Measurements from ENCODE around the gene XRCC4.
"Not testable (repeated sequence)": the region's sequence is repeated elsewhere in the genome, so short reads cannot be mapped to it uniquely, and the experiment has no call there.

The XRCC4 gene

GRCh38 chr5:83192947-83193346, 115.6 kb downstream of the XRCC4 start:
- DNase-seq, result no peak

GRCh38 chr5:83197326-83197967, 120.1 kb downstream of the XRCC4 start:
- no peak for DNase-seq

GRCh38 chr5:83199126-83199525, 121.8 kb downstream of the XRCC4 start:
- DNase-seq, result no peak

GRCh38 chr5:83204651-83205050, 127.3 kb downstream of the XRCC4 start:
- DNase-seq, result no peak

- DNase-seq, result no peak
These were observed 132.6 kb downstream of the XRCC4 start for GRCh38 chr5:83209963-83210362.

DNA sequence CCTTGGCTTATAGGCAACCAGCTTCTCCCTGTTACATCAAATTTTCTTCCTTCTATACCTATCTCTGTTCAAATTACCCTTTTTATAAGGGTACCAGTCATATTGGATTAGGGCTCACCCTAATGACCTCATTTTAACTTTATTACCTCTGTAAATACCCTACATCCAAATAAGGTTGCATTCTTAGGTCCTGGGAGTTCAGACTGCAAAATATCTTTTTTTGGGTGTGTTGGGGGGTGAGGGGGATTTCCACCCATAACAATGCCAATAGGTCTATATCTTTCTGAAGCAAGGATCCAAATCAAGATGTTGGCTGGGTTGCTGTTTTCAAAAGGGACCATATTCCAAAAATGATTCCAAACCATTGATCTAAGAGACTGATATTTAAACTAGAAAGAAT, 141.7 kb downstream of the XRCC4 start:
- DNase-seq, result no peak

DNA sequence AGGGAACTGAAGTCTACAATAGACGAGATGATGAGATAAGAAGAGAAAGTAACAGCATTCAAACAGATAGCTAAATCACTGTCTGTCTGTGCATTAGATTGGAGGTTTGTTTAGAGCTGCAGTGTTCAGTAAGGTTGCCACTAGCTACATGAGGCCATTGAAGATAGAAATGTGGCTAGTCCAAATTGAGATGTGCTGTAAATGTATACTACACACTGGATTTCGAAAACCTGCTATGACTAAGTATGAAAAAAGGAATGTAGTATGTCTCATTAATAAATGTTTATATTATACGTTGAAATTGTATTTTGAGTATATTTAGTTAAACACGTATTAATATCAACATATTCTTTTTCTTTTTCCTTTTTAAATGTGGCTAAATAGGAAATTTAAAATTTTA, 142.1 kb downstream of the XRCC4 start:
- DNase-seq, result no peak

DNA sequence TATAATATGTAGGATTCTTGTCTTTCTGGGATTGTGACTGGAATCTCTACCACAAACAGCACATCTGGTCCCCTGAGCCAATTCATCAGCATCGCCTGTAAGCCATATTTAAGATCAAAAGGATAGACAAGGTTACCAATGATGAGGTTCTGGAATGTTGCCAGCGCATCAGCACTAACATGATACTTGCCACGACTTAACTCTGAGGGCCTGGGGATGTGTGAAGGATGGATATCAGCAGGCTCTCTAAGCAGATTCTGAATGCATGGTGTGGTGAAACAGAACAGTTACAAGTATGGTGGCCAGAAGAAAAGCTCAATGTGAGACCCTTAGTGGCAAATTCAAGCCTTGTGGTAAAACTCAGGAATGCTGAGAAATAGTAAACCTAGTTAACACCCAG, 143.0 kb downstream of the XRCC4 start:
- DNase-seq, result no peak

- DNase-seq, result no peak
These were observed 145.6 kb downstream of the XRCC4 start for GRCh38 chr5:83222906-83223305.

DNA sequence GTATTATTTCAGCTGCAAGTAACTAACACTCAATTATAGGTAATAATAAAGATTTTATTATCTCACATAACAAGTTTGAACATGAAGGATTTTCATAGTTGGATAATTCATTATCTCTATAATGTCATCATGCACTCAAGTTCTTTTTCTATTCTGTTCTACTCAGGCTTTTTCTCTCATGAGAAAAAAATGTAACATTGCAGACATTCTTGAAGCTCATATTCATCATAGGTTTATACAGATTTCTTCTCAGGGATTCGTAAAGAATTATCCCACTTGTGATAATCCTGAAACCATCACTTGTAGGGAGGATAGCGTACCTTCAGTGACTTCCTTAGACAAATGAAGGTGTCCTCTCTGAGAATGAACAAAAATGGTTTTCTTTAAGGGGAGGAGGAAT, 150.3 kb downstream of the XRCC4 start:
- no peak for DNase-seq

- DNase-seq, result no peak
These were observed 153.2 kb downstream of the XRCC4 start for GRCh38 chr5:83230511-83230910.

DNA sequence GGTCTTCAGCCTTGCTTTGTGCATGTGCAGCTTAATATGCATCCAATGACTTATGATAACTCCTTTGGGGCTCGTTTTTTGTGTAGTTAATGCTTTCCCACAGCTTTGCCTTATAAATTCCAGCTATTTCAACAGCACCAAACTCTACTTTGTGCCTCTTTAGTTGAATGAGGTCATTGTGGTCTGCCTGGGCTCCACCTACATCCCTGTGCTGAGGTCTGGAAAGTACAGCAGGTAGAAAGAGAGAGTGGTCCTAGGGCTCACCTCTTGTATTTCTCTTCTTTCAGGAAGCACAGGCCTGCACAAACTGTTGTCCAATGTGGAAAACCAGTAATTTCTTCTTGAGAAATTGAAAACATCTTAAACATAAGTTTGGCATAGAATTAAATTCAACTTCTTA, 167.2 kb downstream of the XRCC4 start:
- DNase-seq, result no peak

DNA sequence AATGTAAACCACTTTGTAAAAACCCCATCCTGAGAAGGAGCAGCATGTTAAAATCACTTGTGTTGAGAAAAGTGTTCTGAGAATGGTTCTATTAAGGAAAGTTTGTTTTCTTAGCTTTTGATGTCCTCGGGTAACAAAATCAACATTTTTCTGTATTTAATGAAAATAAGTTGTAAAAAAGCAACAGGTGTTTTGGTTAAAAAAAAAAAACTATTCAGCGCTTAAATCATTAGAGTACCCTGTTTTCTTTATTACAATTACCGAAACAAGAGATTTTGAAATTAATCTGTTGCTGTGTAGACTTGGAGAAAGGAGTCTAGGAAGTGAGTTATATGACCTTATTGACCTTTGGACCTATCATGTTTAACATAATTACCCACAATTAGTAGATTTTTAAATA, 167.7 kb downstream of the XRCC4 start:
- DNase-seq, result no peak

GRCh38 chr5:83246071-83246470, 168.7 kb downstream of the XRCC4 start:
- DNase-seq, result no peak

DNA sequence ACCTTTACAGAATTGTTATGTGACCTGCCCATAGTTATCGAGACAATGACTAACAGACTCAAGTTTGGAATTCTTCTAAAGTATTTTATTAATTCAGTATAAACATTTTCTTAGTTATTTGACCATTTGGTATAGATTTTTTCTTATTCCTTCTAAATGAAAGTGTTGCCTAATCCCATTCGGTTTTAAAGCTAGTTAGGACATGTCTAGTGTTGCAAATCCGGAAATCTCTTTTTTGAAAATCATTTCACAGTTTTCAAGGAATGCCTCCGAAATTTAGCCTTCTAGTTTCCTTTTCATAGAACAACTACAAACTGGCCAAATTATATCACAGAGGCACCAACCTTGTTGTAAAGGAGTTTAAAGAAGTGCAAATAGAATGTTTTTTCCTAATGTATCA, 171.8 kb downstream of the XRCC4 start:
- no peak for DNase-seq

- DNase-seq, result no peak
These were observed 174.5 kb downstream of the XRCC4 start for GRCh38 chr5:83251849-83252248.

DNA sequence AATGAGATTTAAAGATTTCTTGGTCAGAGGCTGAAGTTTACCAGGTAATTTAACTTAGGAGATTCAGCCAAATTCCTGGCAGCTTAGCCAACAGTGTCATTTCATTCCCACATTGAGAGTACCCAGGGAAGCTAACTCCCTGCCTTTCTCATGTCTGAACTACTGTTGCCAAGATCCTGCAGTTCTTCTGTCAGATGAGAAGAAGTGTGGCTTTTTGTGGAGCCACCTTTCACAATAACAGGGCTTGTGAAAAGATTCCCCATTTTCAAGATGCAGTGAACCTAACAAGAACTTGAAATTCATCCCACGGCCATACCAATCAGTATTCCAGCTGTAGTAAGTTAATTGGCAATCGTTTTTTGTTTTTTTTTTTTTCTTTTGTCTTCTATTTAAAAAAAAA, 176.4 kb downstream of the XRCC4 start:
- no peak for DNase-seq

DNA sequence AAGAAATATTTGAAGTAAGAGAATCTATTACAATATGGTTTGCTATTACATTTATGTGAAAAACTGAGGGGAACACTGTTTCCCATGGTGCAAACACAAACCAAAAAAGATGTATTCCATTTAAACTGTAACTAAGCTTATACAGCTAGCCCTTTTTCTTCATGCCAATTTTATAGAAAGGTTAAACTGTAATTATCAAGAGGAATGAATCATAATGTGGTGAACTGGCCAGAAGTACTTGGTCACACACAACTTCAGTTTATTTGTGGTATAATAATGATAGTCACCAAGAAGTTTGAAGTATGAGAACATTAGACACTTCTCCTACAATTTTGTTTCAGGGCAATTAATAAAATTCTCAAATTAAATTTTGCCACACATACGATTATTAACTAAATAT, 177.9 kb downstream of the XRCC4 start:
- DNase-seq, result no peak

GRCh38 chr5:83256091-83256780, 178.9 kb downstream of the XRCC4 start:
- DNase-seq, result no peak

DNA sequence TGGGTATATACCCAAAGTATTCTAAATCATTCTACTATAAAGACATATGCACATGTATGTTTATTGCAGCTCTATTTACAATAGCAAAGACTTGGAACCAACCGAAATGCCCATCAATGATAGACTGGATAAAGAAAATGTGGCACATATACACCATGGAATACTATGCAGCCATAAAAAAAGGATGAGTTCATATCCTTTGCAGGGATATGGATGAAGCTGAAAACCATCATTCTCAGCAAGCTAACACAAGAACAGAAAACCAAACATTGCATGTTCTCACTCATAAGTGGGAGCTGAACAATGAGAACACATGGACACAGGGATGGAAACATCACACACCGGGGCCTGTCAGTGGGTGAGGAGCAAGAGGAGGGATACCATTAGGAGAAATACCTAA, 180.3 kb downstream of the XRCC4 start:
- DNase-seq, result not testable (repeated sequence)

GRCh38 chr5:83265318-83265717, 188.0 kb downstream of the XRCC4 start:
- no peak for DNase-seq

DNA sequence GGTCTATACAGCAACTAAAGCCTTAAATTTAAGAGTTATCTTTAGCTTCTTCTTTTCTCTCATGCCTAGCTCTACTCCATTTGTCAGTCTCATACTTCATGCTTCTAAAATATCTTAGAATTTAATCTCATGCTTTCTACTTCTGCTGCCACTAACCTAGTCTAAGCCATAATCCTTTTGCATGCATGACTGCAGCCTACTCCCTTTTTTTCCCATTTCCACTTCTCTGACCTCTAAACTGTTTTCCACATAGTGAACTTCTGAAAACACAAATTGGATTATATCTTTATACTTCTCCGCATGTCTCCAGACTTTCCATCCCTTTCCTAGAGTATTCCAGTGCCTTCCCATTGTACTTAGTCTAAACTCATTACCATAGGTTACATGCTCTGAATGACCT, 193.0 kb downstream of the XRCC4 start:
- DNase-seq, result no peak

GRCh38 chr5:83277154-83277553, 199.8 kb downstream of the XRCC4 start:
- DNase-seq, result no peak

DNA sequence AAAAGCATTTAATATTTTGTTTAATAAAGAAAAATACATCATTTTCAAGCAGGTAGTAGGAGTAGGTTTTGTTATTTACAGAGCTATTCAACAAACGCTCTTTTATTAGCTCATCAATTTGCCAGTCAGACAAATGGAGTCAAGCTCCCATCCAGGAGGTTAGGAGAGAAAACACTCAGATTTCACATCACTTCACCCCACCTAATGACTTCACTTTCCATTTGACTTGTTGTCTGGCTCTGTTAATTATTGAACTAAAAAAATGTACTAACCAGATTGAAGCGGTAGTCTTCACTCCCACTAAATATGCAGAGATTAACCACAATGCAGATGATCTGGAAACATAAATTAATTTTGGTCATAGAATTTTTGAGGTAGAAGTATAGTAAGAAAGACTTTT, 200.6 kb downstream of the XRCC4 start:
- no peak for DNase-seq

GRCh38 chr5:83281176-83281575, 203.8 kb downstream of the XRCC4 start:
- no peak for DNase-seq

Measured in stimulated activated CD4-positive, alpha-beta T cell treated with anti-CD3 and anti-CD28 coated beads, Interleukin-15, amount 100 ng/mL, for 24 hours (primary cell).